Panc1 (cell line): ENCODE data around the gene GAL3ST2. TPM values are rescaled to one million over a fixed set of nuclear protein-coding genes. Genes with fewer than 3 reads are reported as not detected.
"Not testable (repeated sequence)": the region's sequence is repeated elsewhere in the genome, so short reads cannot be mapped to it uniquely, and the experiment has no call there.

Experiments used
- ATAC-seq: fragments of 200-7000 bp; cut with Tn5 transposase; 2 replicates; pipeline ENCODE4 v1.9.1; 2020; ENCODE audit warnings: mild to moderate bottlenecking, moderate library complexity
- BruUV-seq: library from RNA; stranded (reverse); fragments of 400-500 nt; replicated peaks from 2 replicates; lab custom pipeline; 2021; lab: Mats Ljungman, UMichigan
- CTCF ChIA-PET: fragments of 300-600 bp; sonication (Branson Sonifier 250); formaldehyde crosslinking; loops from one replicate; lab custom pipeline; 2022; ENCODE audit warnings: antibody characterized with exemption; lab: Charles Lee
- POLR2A ChIA-PET: fragments of 300-600 bp; sonication (Branson Sonifier 250); formaldehyde crosslinking; loops from one replicate; lab custom pipeline; 2022; ENCODE audit warnings: antibody characterized with exemption; lab: Charles Lee
- DNase-seq: peaks from one replicate; pipeline ENCODE4 v3.0.0-alpha.2; 2010; ENCODE audit warnings: low read depth, low spot score
- H3K27ac ChIP-seq: 2 replicates; pipeline ENCODE4 v1.5.1; 2011; ENCODE audit warnings: mild to moderate bottlenecking, low read length, inconsistent platforms
- H3K27me3 ChIP-seq: fragments of 200-500 bp; sonication (Bioruptor generic); 2 replicates; pipeline ENCODE4 v1.6.0; 2014; ENCODE audit warnings: low read length, inconsistent platforms; ENCODE audit not compliant: control insufficient read depth, insufficient read depth
- H3K36me3 ChIP-seq: fragments of 200-500 bp; sonication (Bioruptor generic); 2 replicates; pipeline ENCODE4 v1.5.1; 2014; ENCODE audit warnings: inconsistent platforms, mild to moderate bottlenecking, low read length, moderate library complexity; ENCODE audit not compliant: control insufficient read depth, insufficient read depth
- H3K4me1 ChIP-seq: 2 replicates; pipeline ENCODE4 v1.5.1; 2011; ENCODE audit warnings: inconsistent platforms, mild to moderate bottlenecking, low read length, moderate library complexity; ENCODE audit not compliant: control insufficient read depth, insufficient read depth
- H3K4me3 ChIP-seq, 2 experiments: 2 replicates each; pipeline ENCODE4 v1.5.1; 2011 to 2012; ENCODE audit warnings: low read depth in 2 of 2, low read length in 2 of 2, mild to moderate bottlenecking in 2 of 2, inconsistent platforms in 1 of 2, moderate library complexity in 1 of 2
- H3K9me3 ChIP-seq: fragments of 200-500 bp; sonication (Bioruptor generic); 2 replicates; pipeline ENCODE4 v1.5.1; 2014; ENCODE audit warnings: low read depth, mild to moderate bottlenecking, inconsistent platforms, low read length, moderate library complexity; ENCODE audit not compliant: control insufficient read depth, insufficient read depth
- POLR2AphosphoS5 ChIP-seq: IDR thresholded peaks from 2 replicates; pipeline ENCODE4 v1.6.1; 2012; ENCODE audit warnings: mild to moderate bottlenecking, low read depth, low read length, moderate library complexity
- SIN3A ChIP-seq: IDR thresholded peaks from 2 replicates; pipeline ENCODE4 v1.6.1; 2012; ENCODE audit warnings: low read depth, mild to moderate bottlenecking, low read length, moderate library complexity, borderline replicate concordance; ENCODE audit not compliant: insufficient read depth
- TCF7L2 ChIP-seq: IDR thresholded peaks from 2 replicates; pipeline ENCODE4 v1.6.1; 2011; ENCODE audit warnings: mild to moderate bottlenecking, low read depth, low read length, inconsistent platforms
- in situ Hi-C: cut with HindIII; loops from 2 replicates; pipeline ENCODE4 v1.10.0; 2016; ENCODE audit warnings: low sequenced_read_pairs, low pct_unique_long_range_greater_than_20kb
- intact Hi-C: fragments of 100-400 bp; cut with micrococcal nuclease; formaldehyde crosslinking; loops from one replicate; pipeline ENCODE4 v1.10.0; 2022; ENCODE audit not compliant: unreplicated experiment
- total RNA-seq: library from RNA; stranded (reverse); gene quantifications from one replicate; pipeline ENCODE4 v1.2.1, GENCODE V29; 2021; ENCODE audit not compliant: unreplicated experiment
- TF ChIP-seq, protein P1 (sequence below): fragments of 450-650 bp; IDR thresholded peaks from 2 replicates; pipeline ENCODE4 v1.5.1; 2017; ENCODE audit warnings: mild to moderate bottlenecking
- TF ChIP-seq, protein P2 (sequence below), 2 experiments: IDR thresholded peaks; 2 replicates each; pipeline ENCODE4 v1.6.1; 2011 to 2012; ENCODE audit warnings: low read depth in 2 of 2, control low read depth in 1 of 2, low read length in 1 of 2, mild to moderate bottlenecking in 1 of 2, moderate library complexity in 1 of 2; ENCODE audit not compliant: insufficient read depth in 1 of 2

Gene GAL3ST2
- total RNA-seq, 1 experiment from 2014 or later: 1.6 TPM

DNA sequence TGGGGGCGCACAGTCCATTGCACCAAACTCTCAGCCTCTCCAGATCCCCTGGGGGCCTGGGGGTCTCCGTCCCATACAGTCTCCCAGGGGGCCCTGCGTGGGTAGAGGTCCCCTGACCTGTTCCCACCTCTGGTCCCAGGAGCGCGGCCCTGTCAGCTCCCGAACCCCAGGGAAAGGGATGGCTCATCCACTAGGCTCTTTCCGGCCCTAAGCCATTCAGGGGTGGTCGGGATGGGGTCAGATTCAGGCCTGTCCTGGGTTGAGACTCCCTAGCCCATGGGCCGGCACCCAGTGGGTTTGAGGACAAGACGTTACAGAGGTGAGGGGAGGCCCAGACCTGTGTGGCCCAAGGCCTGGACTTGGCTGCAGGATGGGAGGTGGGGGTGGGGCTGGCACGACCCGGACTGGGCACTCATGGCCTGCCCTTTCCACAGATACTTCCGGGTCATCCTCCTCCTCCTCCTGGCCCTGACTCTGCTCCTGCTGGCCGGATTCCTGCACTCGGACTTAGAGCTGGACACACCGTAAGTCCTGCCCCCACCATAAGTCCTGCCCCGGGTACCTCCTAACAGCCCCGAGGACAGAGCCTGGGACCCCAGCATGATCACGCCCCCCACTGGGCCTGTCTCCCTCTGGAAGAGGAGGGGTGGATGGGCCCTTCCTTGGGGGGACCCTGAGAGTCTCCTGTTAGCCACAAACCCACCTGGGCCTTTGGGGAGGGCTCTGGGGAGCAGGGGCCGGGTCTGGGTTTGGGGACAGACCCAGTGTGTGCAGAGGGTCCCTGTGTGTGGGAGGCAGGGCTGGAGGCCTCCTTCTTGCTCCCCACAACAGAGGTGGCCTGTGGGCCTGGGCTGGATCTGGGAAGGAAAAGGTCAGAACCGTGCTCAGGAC, 22.3 kb downstream of the GAL3ST2 start:
- CTCF ChIA-PET: no interaction called here
- DNase-seq (no peak), ATAC-seq (no peak)
- Histone ChIP-seq H3K36me3 (no peaks in the 10 kb centered on the region), H3K27ac (no peak overlapping the region), H3K27me3 (no peaks in the 10 kb centered on the region), H3K4me3 (no peak overlapping the region), H3K4me1 (peaks cover 6% of the 10 kb centered on the region), H3K9me3 (no peaks in the 10 kb centered on the region)
- in situ Hi-C loops (no loop called here), intact Hi-C loops (no loop called here)
- no TSS peak for BruUV-seq
- TF ChIP-seq, protein P1, sequence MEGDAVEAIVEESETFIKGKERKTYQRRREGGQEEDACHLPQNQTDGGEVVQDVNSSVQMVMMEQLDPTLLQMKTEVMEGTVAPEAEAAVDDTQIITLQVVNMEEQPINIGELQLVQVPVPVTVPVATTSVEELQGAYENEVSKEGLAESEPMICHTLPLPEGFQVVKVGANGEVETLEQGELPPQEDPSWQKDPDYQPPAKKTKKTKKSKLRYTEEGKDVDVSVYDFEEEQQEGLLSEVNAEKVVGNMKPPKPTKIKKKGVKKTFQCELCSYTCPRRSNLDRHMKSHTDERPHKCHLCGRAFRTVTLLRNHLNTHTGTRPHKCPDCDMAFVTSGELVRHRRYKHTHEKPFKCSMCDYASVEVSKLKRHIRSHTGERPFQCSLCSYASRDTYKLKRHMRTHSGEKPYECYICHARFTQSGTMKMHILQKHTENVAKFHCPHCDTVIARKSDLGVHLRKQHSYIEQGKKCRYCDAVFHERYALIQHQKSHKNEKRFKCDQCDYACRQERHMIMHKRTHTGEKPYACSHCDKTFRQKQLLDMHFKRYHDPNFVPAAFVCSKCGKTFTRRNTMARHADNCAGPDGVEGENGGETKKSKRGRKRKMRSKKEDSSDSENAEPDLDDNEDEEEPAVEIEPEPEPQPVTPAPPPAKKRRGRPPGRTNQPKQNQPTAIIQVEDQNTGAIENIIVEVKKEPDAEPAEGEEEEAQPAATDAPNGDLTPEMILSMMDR: no peak
- no peak for TF ChIP-seq POLR2AphosphoS5
- TF ChIP-seq TCF7L2: no peak
- TF ChIP-seq, protein P2, sequence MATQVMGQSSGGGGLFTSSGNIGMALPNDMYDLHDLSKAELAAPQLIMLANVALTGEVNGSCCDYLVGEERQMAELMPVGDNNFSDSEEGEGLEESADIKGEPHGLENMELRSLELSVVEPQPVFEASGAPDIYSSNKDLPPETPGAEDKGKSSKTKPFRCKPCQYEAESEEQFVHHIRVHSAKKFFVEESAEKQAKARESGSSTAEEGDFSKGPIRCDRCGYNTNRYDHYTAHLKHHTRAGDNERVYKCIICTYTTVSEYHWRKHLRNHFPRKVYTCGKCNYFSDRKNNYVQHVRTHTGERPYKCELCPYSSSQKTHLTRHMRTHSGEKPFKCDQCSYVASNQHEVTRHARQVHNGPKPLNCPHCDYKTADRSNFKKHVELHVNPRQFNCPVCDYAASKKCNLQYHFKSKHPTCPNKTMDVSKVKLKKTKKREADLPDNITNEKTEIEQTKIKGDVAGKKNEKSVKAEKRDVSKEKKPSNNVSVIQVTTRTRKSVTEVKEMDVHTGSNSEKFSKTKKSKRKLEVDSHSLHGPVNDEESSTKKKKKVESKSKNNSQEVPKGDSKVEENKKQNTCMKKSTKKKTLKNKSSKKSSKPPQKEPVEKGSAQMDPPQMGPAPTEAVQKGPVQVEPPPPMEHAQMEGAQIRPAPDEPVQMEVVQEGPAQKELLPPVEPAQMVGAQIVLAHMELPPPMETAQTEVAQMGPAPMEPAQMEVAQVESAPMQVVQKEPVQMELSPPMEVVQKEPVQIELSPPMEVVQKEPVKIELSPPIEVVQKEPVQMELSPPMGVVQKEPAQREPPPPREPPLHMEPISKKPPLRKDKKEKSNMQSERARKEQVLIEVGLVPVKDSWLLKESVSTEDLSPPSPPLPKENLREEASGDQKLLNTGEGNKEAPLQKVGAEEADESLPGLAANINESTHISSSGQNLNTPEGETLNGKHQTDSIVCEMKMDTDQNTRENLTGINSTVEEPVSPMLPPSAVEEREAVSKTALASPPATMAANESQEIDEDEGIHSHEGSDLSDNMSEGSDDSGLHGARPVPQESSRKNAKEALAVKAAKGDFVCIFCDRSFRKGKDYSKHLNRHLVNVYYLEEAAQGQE (IDR thresholded peaks at IDR 0.05; ENCODE audit: insufficient read depth in 1 of 2, low read depth in 2 of 2, low read length in 1 of 2): no peak
- TF ChIP-seq SIN3A: no peak
- POLR2A ChIA-PET: no interaction called here

DNA sequence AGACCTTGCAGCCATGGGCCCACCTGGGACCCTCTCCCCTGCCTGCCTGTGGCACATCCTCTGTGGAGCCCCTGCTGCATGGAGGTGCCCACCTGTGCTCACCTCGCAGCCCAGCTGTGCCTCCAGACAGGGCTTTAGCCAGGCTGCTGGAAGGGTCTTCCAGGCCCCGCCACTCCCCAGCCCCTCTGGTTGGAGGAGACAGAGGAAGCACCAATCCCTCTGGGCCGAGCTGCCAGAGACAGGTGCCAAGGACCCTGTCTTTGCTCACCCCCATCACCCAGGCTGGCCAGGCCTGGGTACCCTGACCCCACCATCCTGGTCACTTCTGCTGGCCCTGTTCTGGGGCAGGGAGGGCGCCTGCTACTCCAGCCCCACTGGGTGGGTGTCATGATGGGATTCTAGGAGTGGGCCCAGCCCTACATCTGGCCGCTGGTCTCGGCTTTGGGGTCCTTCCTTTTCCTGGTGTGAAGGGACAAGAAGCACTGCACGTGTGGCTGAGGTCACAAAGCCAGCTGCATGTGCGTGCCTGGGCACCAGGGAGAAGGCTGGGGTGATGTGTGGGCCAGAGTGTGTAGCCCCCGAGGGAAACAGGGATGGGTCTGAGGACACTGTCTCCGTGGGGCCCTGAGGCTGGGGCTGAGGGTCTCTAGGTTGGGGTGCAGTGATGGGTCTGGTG, 23.0 kb downstream of the GAL3ST2 start:
- Histone ChIP-seq H3K27me3 (no peaks in the 10 kb centered on the region), H3K9me3 (no peaks in the 10 kb centered on the region), H3K27ac (no peak overlapping the region), H3K4me1 (peaks cover 12% of the 10 kb centered on the region), H3K36me3 (no peaks in the 10 kb centered on the region), H3K4me3 (no peak overlapping the region)
- intact Hi-C loops: no loop called here
- CTCF ChIA-PET: no interaction called here
- TF ChIP-seq, protein P2 (IDR thresholded peaks at IDR 0.05; ENCODE audit: insufficient read depth in 1 of 2, low read depth in 2 of 2, low read length in 1 of 2): no peak
- TF ChIP-seq TCF7L2 (no peak), POLR2AphosphoS5 (no peak), SIN3A (no peak)
- TF ChIP-seq, protein P1: no peak
- no peak for DNase-seq
- BruUV-seq: no TSS peak
- in situ Hi-C loops: no loop called here
- no peak for ATAC-seq
- POLR2A ChIA-PET: no interaction called here

DNA sequence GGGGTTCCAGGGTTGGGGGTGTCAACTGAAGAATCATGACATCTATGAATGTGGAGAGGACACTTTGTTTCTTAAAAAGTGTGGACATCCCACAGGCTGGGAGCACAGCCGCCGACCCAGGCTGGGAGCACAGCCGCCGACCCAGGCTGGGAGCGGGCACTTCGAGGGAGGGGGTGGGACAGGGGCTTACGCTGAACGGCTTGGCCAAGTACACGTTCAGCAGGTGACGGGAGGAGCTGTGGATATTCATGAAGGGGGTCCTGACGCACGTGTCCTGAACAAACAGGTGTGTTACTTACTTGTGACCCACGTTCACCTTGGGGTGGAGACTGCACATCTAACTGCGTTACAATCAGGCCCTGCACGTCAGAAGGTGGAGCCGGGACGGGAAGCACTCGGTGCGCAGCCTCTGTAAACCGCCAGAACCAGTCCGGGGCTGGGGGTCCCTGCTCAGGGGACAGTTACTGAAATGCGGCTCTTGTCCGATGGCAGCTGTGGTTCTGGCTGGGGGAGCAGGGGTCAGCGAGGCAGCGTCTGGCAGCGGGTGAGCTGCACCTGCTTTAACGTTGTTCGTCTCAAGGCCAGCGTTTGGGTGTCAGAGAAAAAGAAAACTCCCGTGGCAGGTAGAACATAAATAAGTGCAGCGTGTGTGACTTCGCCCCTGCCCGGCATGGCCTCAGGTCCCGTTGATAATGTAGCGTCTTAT, 23.7 kb downstream of the GAL3ST2 start:
- CTCF ChIA-PET, H3K27me3 ChIP-seq, H3K4me3 ChIP-seq, BruUV-seq, POLR2A ChIA-PET, in situ Hi-C loops, intact Hi-C loops, H3K36me3 ChIP-seq, ATAC-seq, H3K9me3 ChIP-seq, H3K27ac ChIP-seq, DNase-seq: not testable (repeated sequence)
- peaks cover 14% of the 10 kb centered on the region for H3K4me1 ChIP-seq
